ENCODE measurements around the gene ALX3.

Gene ALX3

DNA sequence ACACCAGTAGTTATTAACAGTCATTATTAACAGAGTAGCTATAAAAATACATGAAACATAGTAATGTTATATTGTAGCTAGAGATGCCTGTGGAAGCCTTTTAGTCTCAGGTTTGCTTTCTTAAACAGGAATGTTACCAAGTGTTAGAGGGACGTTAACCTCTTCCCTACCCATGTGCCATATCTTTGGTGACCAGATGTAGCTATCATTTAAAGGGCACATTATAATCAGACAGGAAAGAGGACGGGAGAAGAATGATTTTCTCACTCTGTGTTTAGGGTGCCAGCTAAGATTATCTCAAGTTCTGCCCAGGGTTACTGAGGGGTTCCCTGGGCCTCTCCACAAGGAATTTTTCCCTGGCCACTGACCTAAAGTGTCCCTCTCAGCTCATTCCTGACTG, 20.9 kb upstream of the ALX3 start:
- Histone ChIP-seq H3K9me2 (ENCODE audit: low read depth, low read length) (no peaks in the 10 kb centered on the region), H3K4me3 (ENCODE audit: low read depth, low read length, poor library complexity, severe bottlenecking) (no peak overlapping the region), H3K4me2 (ENCODE audit: low read length) (no peak overlapping the region), H3F3A (ENCODE audit: insufficient read depth, low read length) (no peaks in the 10 kb centered on the region), H3K79me2 (ENCODE audit: insufficient read depth, low read length) (no peaks in the 10 kb centered on the region), H3K4me1 (ENCODE audit: insufficient read depth, low read length, severe bottlenecking) (no peaks in the 10 kb centered on the region), H3K27me3 (ENCODE audit: insufficient read depth, low read length) (no peaks in the 10 kb centered on the region), H4K20me1 (ENCODE audit: insufficient read depth, low read length) (no peaks in the 10 kb centered on the region), H2AFZ (ENCODE audit: low read length) (no peak overlapping the region), H3K27ac (ENCODE audit: low read depth, low read length, poor library complexity, severe bottlenecking) (no peak overlapping the region), H3K9me3 (ENCODE audit: low read length) (no peaks in the 10 kb centered on the region), H3K9ac (ENCODE audit: low read length) (no peak overlapping the region), H3K36me3 (ENCODE audit: insufficient read depth, low read length) (no peaks in the 10 kb centered on the region)
- TF ChIP-seq EZH2 (IDR thresholded peaks at IDR 0.05; ENCODE audit: borderline replicate concordance, low read length) = no peak
- TF ChIP-seq, protein P1, sequence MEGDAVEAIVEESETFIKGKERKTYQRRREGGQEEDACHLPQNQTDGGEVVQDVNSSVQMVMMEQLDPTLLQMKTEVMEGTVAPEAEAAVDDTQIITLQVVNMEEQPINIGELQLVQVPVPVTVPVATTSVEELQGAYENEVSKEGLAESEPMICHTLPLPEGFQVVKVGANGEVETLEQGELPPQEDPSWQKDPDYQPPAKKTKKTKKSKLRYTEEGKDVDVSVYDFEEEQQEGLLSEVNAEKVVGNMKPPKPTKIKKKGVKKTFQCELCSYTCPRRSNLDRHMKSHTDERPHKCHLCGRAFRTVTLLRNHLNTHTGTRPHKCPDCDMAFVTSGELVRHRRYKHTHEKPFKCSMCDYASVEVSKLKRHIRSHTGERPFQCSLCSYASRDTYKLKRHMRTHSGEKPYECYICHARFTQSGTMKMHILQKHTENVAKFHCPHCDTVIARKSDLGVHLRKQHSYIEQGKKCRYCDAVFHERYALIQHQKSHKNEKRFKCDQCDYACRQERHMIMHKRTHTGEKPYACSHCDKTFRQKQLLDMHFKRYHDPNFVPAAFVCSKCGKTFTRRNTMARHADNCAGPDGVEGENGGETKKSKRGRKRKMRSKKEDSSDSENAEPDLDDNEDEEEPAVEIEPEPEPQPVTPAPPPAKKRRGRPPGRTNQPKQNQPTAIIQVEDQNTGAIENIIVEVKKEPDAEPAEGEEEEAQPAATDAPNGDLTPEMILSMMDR (IDR thresholded peaks at IDR 0.05; ENCODE audit: low read length) = no peak

DNA sequence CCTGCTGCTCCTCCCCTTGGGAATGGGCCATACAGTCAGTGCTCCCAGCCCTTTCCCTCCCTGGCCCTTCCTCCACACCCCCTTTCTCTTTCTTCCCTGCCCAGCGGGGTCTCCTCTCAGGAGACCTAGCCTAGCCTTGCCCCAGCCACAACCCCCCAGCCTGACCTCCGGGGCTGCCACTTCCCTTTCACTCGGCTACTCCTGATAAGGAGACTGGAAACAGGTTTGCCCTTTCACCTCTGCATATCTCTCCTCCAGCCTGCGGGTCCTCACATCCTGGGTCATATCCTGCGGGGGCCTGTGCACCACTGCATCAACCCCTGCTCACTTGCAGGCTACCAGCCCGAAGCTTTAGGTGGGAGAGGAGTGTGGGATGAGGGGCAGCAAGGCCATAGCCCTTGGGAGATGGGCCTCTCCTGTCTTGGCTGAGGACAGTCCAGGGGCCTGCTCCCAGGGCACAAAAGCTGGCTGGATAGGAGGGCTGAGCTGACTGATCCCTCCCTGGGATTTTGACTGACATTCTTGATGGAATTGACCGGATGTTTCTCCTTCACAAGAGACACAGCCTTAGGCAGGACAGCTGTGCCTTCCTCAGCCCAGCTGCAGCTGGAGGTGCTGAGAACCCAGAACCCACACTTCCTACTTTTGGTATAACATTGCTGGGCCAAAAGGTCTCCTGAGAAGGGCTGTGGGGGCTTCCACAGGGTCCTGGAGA, 19.2 kb upstream of the ALX3 start:
- Histone ChIP-seq H3K79me2 (ENCODE audit: insufficient read depth, low read length) (no peaks in the 10 kb centered on the region), H3K9ac (ENCODE audit: low read length) (no peak overlapping the region), H3K36me3 (ENCODE audit: insufficient read depth, low read length) (no peaks in the 10 kb centered on the region), H3K27ac (ENCODE audit: low read depth, low read length, poor library complexity, severe bottlenecking) (no peak overlapping the region), H3K4me1 (ENCODE audit: insufficient read depth, low read length, severe bottlenecking) (no peaks in the 10 kb centered on the region), H3K9me3 (ENCODE audit: low read length) (no peaks in the 10 kb centered on the region), H4K20me1 (ENCODE audit: insufficient read depth, low read length) (no peaks in the 10 kb centered on the region), H3K9me2 (ENCODE audit: low read depth, low read length) (no peaks in the 10 kb centered on the region), H3K4me3 (ENCODE audit: low read depth, low read length, poor library complexity, severe bottlenecking) (no peak overlapping the region), H3F3A (ENCODE audit: insufficient read depth, low read length) (no peaks in the 10 kb centered on the region), H3K27me3 (ENCODE audit: insufficient read depth, low read length) (peaks cover 8% of the 10 kb centered on the region; the same call in 1 of the 2 replicates), H2AFZ (ENCODE audit: low read length) (no peak overlapping the region), H3K4me2 (ENCODE audit: low read length) (no peak overlapping the region)
- TF ChIP-seq EZH2 (IDR thresholded peaks at IDR 0.05; ENCODE audit: borderline replicate concordance, low read length) = no peak
- TF ChIP-seq, protein P1 (IDR thresholded peaks at IDR 0.05; ENCODE audit: low read length) = no peak

DNA sequence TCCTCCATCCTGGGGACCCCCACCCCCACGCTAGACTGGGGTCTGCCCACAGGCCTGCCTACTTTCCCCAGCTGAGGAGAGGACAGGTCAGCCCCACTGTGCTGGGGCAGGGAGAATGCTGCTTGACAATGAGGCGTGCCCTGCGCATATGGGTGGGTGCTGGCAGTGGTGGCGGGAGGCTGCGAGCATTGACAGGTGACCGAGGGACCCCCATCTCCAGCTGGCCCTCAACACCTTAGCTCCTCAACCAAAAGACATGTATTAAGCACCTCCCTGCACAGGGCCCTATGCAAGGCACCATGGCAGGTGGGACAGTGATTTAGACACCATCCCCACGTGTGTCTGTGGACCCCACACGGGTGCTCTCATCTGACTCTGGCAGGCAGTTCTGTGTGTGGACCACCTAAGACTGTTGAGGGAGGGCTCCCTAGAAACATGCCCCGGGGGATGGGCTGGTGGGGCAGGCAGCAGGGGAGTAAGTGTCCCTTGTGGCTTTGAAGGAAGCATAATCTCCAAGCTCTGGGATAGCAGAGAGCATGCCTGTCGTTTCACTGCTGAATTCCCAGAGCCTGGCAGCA, 18.4 kb upstream of the ALX3 start:
- Histone ChIP-seq H3K36me3 (ENCODE audit: insufficient read depth, low read length) (no peaks in the 10 kb centered on the region), H4K20me1 (ENCODE audit: insufficient read depth, low read length) (no peaks in the 10 kb centered on the region), H3K9me2 (ENCODE audit: low read depth, low read length) (no peaks in the 10 kb centered on the region), H3F3A (ENCODE audit: insufficient read depth, low read length) (no peaks in the 10 kb centered on the region), H3K9me3 (ENCODE audit: low read length) (no peaks in the 10 kb centered on the region), H3K27me3 (ENCODE audit: insufficient read depth, low read length) (peaks cover 10% of the 10 kb centered on the region), H3K9ac (ENCODE audit: low read length) (no peak overlapping the region), H3K79me2 (ENCODE audit: insufficient read depth, low read length) (no peaks in the 10 kb centered on the region), H3K4me1 (ENCODE audit: insufficient read depth, low read length, severe bottlenecking) (no peaks in the 10 kb centered on the region), H3K4me3 (ENCODE audit: low read depth, low read length, poor library complexity, severe bottlenecking) (no peak overlapping the region), H3K4me2 (ENCODE audit: low read length) (no peak overlapping the region), H3K27ac (ENCODE audit: low read depth, low read length, poor library complexity, severe bottlenecking) (no peak overlapping the region), H2AFZ (ENCODE audit: low read length) (no peak overlapping the region)
- TF ChIP-seq EZH2 (IDR thresholded peaks at IDR 0.05; ENCODE audit: borderline replicate concordance, low read length) = no peak
- TF ChIP-seq, protein P1 (IDR thresholded peaks at IDR 0.05; ENCODE audit: low read length) = no peak

Data from OCI-LY1 (cell line).